ENCODE measurements around the gene HERC2. TPM values are rescaled to one million over a fixed set of nuclear protein-coding genes. Genes with fewer than 3 reads are reported as not detected.
"Not testable (repeated sequence)": the region's sequence is repeated elsewhere in the genome, so short reads cannot be mapped to it uniquely, and the experiment has no call there.

HERC2 gene
- total RNA-seq, 6 experiments from 2014 or later: 21.8 to 30.2 (median 27.0) TPM

- WGBS (ENCODE audit: insufficient coverage, low coverage, low lambda C conversion rate, missing lambda C conversion rate): 96% methylated on average over 5 of the region's 6 CpGs
- no peak for ATAC-seq
Observed at GRCh38 chr15:28243901-28244300, 78.1 kb downstream of the HERC2 start.

DNA sequence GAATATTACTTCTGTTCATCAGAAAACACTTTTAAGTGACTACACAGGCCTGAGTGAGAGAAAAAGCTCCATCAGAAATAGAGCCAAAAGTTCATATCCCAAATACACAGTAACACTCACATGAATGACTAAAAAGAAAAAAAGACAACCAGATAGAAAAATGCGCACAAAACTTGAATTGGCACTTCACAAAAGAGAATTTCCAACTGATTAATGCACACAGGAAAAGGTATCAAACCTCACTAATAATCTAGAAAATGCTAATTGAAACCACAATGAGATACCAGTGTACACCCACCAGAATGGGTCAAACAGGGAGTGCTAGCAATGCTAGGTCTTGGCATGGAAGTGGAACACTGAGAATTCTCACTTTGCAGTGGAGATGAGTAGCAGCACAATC is 78.6 kb downstream of the HERC2 start:
- no peak overlapping the region for H3K4me3 ChIP-seq
- WGBS (ENCODE audit: insufficient coverage, low coverage, low lambda C conversion rate, missing lambda C conversion rate): 100% methylated on average over 1 of the region's 1 CpG
- intact Hi-C loops (cut with DNase I): no loop called here
- no peaks in the 10 kb centered on the region for H3K27me3 ChIP-seq
- ATAC-seq (no peak), DNase-seq (no peak)
- H3K4me1 ChIP-seq: no peaks in the 10 kb centered on the region
- TF ChIP-seq, protein P1, sequence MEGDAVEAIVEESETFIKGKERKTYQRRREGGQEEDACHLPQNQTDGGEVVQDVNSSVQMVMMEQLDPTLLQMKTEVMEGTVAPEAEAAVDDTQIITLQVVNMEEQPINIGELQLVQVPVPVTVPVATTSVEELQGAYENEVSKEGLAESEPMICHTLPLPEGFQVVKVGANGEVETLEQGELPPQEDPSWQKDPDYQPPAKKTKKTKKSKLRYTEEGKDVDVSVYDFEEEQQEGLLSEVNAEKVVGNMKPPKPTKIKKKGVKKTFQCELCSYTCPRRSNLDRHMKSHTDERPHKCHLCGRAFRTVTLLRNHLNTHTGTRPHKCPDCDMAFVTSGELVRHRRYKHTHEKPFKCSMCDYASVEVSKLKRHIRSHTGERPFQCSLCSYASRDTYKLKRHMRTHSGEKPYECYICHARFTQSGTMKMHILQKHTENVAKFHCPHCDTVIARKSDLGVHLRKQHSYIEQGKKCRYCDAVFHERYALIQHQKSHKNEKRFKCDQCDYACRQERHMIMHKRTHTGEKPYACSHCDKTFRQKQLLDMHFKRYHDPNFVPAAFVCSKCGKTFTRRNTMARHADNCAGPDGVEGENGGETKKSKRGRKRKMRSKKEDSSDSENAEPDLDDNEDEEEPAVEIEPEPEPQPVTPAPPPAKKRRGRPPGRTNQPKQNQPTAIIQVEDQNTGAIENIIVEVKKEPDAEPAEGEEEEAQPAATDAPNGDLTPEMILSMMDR (IDR thresholded peaks at IDR 0.05): no peak
- no peak for TF ChIP-seq POLR2A (IDR thresholded peaks at IDR 0.05)
- H3K27ac ChIP-seq: no peak overlapping the region
- H3K9me3 ChIP-seq: no peaks in the 10 kb centered on the region
- H3K36me3 ChIP-seq: peaks cover 0 to 26% (median 10%) of the 10 kb centered on the region in 4 donors

More at GRCh38 chr15:28243901-28244300, 78.1 kb downstream of the HERC2 start:
- DNase-seq: no peak
- no peaks in the 10 kb centered on the region for H3K9me3 ChIP-seq
- H3K36me3 ChIP-seq: peaks cover 0 to 27% (median 10%) of the 10 kb centered on the region in 4 donors
- TF ChIP-seq POLR2A (IDR thresholded peaks at IDR 0.05): no peak
- TF ChIP-seq, protein P1 (IDR thresholded peaks at IDR 0.05): no peak
- H3K27me3 ChIP-seq: no peaks in the 10 kb centered on the region
- H3K27ac ChIP-seq: no peak overlapping the region
- no peak overlapping the region for H3K4me3 ChIP-seq
- H3K4me1 ChIP-seq: no peaks in the 10 kb centered on the region
- intact Hi-C loops (cut with DNase I): no loop called here

DNA sequence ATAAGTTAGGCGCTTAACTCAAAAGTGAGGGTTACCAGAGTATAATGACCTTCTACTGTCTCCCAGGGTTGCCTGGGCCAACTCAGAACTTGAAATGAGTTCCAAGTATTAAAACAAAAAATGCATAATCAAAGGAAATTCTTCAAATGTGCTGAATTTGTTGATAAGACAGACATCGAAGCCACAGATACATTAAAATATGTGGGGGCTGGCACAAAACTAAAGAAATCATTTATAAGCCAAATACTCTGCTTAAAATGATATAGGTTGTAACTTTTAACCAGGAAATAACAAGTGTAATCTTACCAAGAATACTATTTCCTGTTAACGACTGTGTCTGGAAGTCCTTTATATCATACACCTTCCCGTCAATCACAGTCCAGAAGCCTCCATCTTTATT is 83.7 kb downstream of the HERC2 start:
- H3K27ac ChIP-seq; intact Hi-C loops (cut with DNase I); H3K4me3 ChIP-seq; ATAC-seq; H3K4me1 ChIP-seq; DNase-seq; H3K27me3 ChIP-seq; H3K9me3 ChIP-seq: not testable (repeated sequence)
- 65% methylated on average over 4 of the region's 4 CpGs for WGBS (ENCODE audit: insufficient coverage, low coverage, low lambda C conversion rate, missing lambda C conversion rate)
- H3K36me3 ChIP-seq: peaks cover 0 to 11% (median 8%) of the 10 kb centered on the region in 4 donors

- ATAC-seq; H3K27me3 ChIP-seq; H3K9me3 ChIP-seq; H3K4me3 ChIP-seq; H3K4me1 ChIP-seq; H3K27ac ChIP-seq; DNase-seq; intact Hi-C loops (cut with DNase I): not testable (repeated sequence)
- whole genome bisulfite sequencing (ENCODE audit: insufficient coverage, low coverage, low lambda C conversion rate, missing lambda C conversion rate): 81% methylated on average over 5 of the region's 6 CpGs
- peaks cover 0 to 45% (median 13%) of the 10 kb centered on the region in 4 donors for H3K36me3 ChIP-seq
Observed at GRCh38 chr15:28231743-28232142, 90.2 kb downstream of the HERC2 start.

- H3K27ac ChIP-seq; ATAC-seq; H3K9me3 ChIP-seq; DNase-seq; H3K27me3 ChIP-seq; H3K4me1 ChIP-seq; intact Hi-C loops (cut with DNase I); H3K4me3 ChIP-seq: not testable (repeated sequence)
- H3K36me3 ChIP-seq: peaks cover 0 to 45% (median 13%) of the 10 kb centered on the region in 4 donors
- WGBS (ENCODE audit: insufficient coverage, low coverage, low lambda C conversion rate, missing lambda C conversion rate): 93% methylated on average over 3 of the region's 7 CpGs
Observed at GRCh38 chr15:28231336-28231735, 90.6 kb downstream of the HERC2 start.

DNA sequence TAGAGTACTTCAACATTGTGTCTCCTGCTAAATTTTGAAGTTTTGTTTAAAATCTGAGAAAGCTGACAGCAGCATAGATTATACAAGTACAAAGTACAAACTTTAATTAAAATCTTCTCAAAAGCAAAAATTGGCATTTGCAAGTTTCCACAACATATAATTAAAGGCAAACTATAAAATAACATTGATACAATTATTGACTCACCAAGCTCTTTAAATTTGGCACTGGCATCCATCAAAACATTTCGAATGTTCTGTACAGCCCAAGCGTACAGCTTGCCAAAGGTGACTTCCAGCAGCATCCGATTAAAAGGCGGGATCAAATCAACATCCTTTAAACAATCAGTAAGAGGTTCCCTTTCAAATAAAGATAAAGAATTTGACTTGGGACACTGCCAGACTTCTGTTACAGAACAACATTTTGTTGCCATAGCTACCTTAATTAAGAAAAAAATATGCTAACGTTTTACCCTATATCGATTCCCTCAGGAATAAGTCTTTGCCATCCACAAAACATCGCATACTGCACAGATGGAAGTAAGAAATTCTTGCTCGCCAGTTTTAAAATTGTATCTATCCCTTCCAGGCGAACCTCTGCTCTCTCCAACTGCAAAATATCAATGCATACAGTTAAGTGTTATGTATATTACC is 92.9 kb downstream of the HERC2 start:
- 68% methylated on average over 8 of the region's 9 CpGs for WGBS (ENCODE audit: insufficient coverage, low coverage, low lambda C conversion rate, missing lambda C conversion rate)
- H3K4me3 ChIP-seq; H3K27me3 ChIP-seq; H3K9me3 ChIP-seq; H3K27ac ChIP-seq; ATAC-seq; intact Hi-C loops (cut with DNase I); DNase-seq; H3K4me1 ChIP-seq: not testable (repeated sequence)
- peaks cover 0 to 36% (median 7%) of the 10 kb centered on the region in 4 donors for H3K36me3 ChIP-seq
